Activated B cell treated with CpG ODN at 0.5 μM for 24 hours (primary cell): Measurements from ENCODE around the gene PNKD. TPM values are rescaled to one million over a fixed set of nuclear protein-coding genes. Genes with fewer than 3 reads are reported as not detected.
A peak's percentile ranks its signal among the peaks of the same experiment; 100 is the strongest.

ENCODE experiments used
- ATAC-seq: fragments of 200-7000 bp; cut with Tn5 transposase; one replicate; pipeline ENCODE4 v1.10.0; 2021; ENCODE audit warnings: low read depth, mild to moderate bottlenecking, moderate library complexity
- CTCF ChIA-PET: fragments of 350-600 bp; sonication (Branson Sonifier 250); formaldehyde crosslinking; loops from one replicate; lab custom pipeline; 2021; ENCODE audit warnings: antibody characterized with exemption; lab: Charles Lee
- POLR2A ChIA-PET: fragments of 350-600 bp; sonication (Branson Sonifier 250); formaldehyde crosslinking; loops from one replicate; lab custom pipeline; 2021; ENCODE audit warnings: antibody characterized with exemption; lab: Charles Lee
- DNase-seq: peaks from one replicate; pipeline ENCODE4 v3.0.0; 2022
- H3K27ac Mint-ChIP-seq: one replicate; pipeline ENCODE4 v1.8.0; 2020; ENCODE audit warnings: mixed read lengths
- H3K27me3 Mint-ChIP-seq: one replicate; pipeline ENCODE4 v1.8.0; 2021; ENCODE audit warnings: mixed read lengths
- H3K36me3 Mint-ChIP-seq: one replicate; pipeline ENCODE4 v1.8.0; 2021; ENCODE audit warnings: low read depth, mixed read lengths
- H3K4me1 Mint-ChIP-seq: one replicate; pipeline ENCODE4 v1.8.0; 2021; ENCODE audit warnings: mixed read lengths
- H3K4me3 Mint-ChIP-seq: one replicate; pipeline ENCODE4 v1.8.0; 2020; ENCODE audit warnings: mild to moderate bottlenecking, mixed read lengths
- H3K9me3 Mint-ChIP-seq: one replicate; pipeline ENCODE4 v1.8.0; 2020; ENCODE audit warnings: mixed read lengths
- intact Hi-C: fragments of 100-400 bp; cut with micrococcal nuclease; formaldehyde crosslinking; loops from one replicate; pipeline ENCODE4 v1.15.1; 2024
- total RNA-seq: library from RNA; stranded (reverse); gene quantifications from 2 replicates; pipeline ENCODE4 v1.2.3, GENCODE V29; 2022
- TF ChIP-seq, protein P1 (sequence below): fragments of 200-600 bp; IDR thresholded peaks from one replicate; pipeline ENCODE4 v1.8.0; 2022; ENCODE audit warnings: antibody characterized with exemption, mild to moderate bottlenecking

The PNKD gene
- total RNA-seq, 1 donor from 2014 or later: 21.0 TPM

DNA sequence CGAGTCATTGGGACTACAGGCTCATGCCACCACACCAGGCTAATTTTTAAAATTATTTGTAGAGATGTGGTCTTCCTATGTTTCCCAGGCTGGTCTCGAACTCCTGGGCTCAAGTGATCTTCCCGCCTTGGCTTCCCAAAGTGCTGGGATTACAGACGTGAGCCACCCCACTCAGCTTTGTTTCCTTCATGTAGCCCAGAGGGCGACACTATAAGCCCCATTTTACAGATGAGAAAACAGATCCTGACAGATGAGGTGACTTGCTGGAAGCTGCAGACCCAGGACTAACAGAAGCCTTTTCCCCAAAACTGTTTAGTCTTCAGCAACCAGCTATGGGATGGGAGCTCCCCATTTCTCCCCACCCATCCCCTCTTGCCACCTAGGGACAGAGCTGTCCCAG is 122.1 kb downstream of the PNKD start:
- no peak for DNase-seq
- no peak overlapping the region for H3K4me3 Mint-ChIP-seq

DNA sequence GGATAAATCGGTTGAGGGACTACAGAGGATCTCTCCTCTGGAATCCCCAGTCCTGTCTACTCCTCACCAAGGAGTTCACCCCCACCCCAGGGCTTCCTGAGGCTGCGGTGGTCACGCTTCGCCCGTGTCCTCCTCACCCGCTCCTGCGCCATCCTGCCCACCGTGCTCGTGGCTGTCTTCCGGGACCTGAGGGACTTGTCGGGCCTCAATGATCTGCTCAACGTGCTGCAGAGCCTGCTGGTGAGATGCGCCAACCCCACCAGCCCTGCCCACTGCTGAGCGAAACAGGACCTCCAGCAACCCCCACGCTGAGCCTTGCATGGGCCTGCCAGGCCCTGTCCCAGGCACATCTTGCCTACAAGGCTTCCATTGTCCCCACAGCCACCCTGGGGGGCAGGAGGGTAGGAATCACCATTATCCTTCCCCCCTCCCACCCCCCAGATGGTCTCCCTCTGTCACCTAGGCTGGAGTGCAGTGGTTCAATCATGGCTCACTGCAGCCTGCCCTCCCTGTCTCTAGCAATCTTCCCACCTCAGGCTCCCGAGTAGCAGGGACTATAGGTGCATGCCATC is 122.7 kb downstream of the PNKD start:
- ChIA-PET CTCF (interaction anchor here (0.7 to 2.7 kb wide), 7 partner anchors 14 to 121 kb away, joined by 3 to 14 read pairs (median 5); partner anchors contain the start of genes CATIP and TMBIM1), POLR2A (interaction anchor here (0.6 to 1.2 kb wide), 5 partner anchors 23 to 120 kb away, joined by 3 to 5 read pairs (median 3); no protein-coding TSS in a partner anchor)
- H3K27ac Mint-ChIP-seq: no peak overlapping the region
- no peak for DNase-seq
- intact Hi-C loops: no loop called here
- H3K36me3 Mint-ChIP-seq: peaks cover 2% of the 10 kb centered on the region
- ATAC-seq: no peak
- TF ChIP-seq, protein P1, sequence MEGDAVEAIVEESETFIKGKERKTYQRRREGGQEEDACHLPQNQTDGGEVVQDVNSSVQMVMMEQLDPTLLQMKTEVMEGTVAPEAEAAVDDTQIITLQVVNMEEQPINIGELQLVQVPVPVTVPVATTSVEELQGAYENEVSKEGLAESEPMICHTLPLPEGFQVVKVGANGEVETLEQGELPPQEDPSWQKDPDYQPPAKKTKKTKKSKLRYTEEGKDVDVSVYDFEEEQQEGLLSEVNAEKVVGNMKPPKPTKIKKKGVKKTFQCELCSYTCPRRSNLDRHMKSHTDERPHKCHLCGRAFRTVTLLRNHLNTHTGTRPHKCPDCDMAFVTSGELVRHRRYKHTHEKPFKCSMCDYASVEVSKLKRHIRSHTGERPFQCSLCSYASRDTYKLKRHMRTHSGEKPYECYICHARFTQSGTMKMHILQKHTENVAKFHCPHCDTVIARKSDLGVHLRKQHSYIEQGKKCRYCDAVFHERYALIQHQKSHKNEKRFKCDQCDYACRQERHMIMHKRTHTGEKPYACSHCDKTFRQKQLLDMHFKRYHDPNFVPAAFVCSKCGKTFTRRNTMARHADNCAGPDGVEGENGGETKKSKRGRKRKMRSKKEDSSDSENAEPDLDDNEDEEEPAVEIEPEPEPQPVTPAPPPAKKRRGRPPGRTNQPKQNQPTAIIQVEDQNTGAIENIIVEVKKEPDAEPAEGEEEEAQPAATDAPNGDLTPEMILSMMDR: no peak
- H3K4me1 Mint-ChIP-seq: peaks cover 40% of the 10 kb centered on the region
- no peaks in the 10 kb centered on the region for H3K27me3 Mint-ChIP-seq
- H3K9me3 Mint-ChIP-seq: no peaks in the 10 kb centered on the region
- no peak overlapping the region for H3K4me3 Mint-ChIP-seq

More for the DNA sequence above, 122.1 kb downstream of the PNKD start:
- CTCF ChIA-PET: interaction anchor here (0.7 to 2.7 kb wide), 4 partner anchors 10 to 121 kb away, joined by 3 to 14 read pairs (median 4); partner anchors contain the start of gene SLC11A1
- H3K9me3 Mint-ChIP-seq: no peaks in the 10 kb centered on the region
- intact Hi-C loops: no loop called here
- H3K36me3 Mint-ChIP-seq: peaks cover 2% of the 10 kb centered on the region
- TF ChIP-seq, protein P1: no peak
- ATAC-seq: no peak
- H3K4me1 Mint-ChIP-seq: peaks cover 38% of the 10 kb centered on the region
- H3K27me3 Mint-ChIP-seq: no peaks in the 10 kb centered on the region
- no peak overlapping the region for H3K27ac Mint-ChIP-seq
- POLR2A ChIA-PET: interaction anchor here (0.9 kb wide), 1 partner anchor 102 kb away, joined by 3 read pairs; no protein-coding TSS in a partner anchor

DNA sequence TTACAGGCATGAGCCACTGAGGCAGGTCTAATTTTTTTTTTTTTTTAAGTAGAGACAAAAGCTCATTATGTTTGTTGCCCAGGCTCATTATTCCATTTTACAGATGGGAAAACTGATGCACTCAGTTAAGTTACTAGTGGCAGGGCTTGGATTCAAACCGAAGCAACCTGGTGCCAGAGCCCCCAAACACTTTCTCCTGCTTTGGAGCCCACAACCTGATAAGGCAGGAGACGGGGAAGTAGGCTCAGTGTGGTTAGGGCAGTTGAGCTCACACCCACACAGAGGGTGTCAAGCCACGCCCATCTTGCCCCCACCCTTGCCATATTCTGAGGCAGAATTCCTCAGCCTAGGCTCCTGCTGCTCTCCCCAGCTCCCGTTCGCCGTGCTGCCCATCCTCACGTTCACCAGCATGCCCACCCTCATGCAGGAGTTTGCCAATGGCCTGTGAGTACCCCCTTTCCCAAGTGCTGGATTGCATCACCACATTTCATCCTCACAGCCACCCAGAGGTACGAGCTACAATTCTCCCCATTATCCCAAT is 123.5 kb downstream of the PNKD start:
- no peaks in the 10 kb centered on the region for H3K9me3 Mint-ChIP-seq
- no peak overlapping the region for H3K4me3 Mint-ChIP-seq
- H3K36me3 Mint-ChIP-seq: peaks cover 2% of the 10 kb centered on the region
- DNase-seq (no peak), ATAC-seq (no peak)
- intact Hi-C loops: no loop called here
- peak overlapping the region; percentile 30 for H3K27ac Mint-ChIP-seq
- H3K4me1 Mint-ChIP-seq: peaks cover 45% of the 10 kb centered on the region
- ChIA-PET POLR2A (interaction anchor here (0.6 to 1.2 kb wide), 4 partner anchors 24 to 121 kb away, joined by 3 to 5 read pairs (median 3); no protein-coding TSS in a partner anchor), CTCF (interaction anchor here (0.7 to 2.7 kb wide), 7 partner anchors 15 to 120 kb away, joined by 3 to 14 read pairs (median 5); partner anchors contain the start of genes CATIP and TMBIM1)
- H3K27me3 Mint-ChIP-seq: no peaks in the 10 kb centered on the region
- TF ChIP-seq, protein P1: no peak

DNA sequence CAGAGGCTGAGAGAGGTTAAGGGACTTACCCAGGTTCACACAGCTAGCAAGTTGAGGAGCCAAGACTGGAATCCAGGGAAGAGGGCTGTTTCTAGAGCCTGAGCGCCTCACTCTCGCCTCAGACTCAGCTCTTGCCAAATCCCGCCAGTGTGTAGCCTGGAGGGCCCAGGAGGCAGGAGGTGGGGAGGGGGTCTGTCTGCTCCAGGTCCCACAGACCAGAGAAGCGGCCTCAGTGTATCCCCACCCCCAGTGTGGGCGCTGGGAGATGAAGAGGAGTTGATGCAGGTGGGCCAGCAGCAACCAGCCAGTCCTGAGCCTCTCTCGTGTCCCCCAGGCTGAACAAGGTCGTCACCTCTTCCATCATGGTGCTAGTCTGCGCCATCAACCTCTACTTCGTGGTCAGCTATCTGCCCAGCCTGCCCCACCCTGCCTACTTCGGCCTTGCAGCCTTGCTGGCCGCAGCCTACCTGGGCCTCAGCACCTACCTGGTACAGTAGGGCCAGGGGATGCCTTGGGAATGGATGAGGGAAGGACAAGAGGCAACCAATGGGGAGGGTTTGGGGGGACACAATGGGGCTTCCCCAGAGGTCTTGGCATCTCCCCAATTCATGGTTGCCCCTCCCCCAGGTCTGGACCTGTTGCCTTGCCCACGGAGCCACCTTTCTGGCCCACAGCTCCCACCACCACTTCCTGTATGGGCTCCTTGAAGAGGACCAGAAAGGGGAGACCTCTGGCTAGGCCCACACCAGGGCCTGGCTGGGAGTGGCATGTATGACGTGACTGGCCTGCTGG is 124.2 kb downstream of the PNKD start:
- DNase-seq (no peak), ATAC-seq (no peak)
- peak overlapping the region; percentile 30 for H3K27ac Mint-ChIP-seq
- TF ChIP-seq, protein P1: no peak
- no peak overlapping the region for H3K4me3 Mint-ChIP-seq
- no peaks in the 10 kb centered on the region for H3K27me3 Mint-ChIP-seq
- no peaks in the 10 kb centered on the region for H3K9me3 Mint-ChIP-seq
- POLR2A ChIA-PET: interaction anchor here (0.5 to 1.9 kb wide), 4 partner anchors 10 to 104 kb away, joined by 3 to 8 read pairs (median 4); no protein-coding TSS in a partner anchor
- intact Hi-C loops: loop anchor here (5.0 kb wide), 3 partner anchors 227 to 783 kb away; partner anchors contain the start of genes CNPPD1, CXCR1 and RETREG2
- H3K36me3 Mint-ChIP-seq: peaks cover 2% of the 10 kb centered on the region
- CTCF ChIA-PET: interaction anchor here (0.7 to 2.7 kb wide), 7 partner anchors 38 to 121 kb away, joined by 3 to 20 read pairs (median 7); partner anchors contain the start of genes CATIP and TMBIM1
- H3K4me1 Mint-ChIP-seq: peaks cover 48% of the 10 kb centered on the region
